ENCODE measurements around the gene ATAD3B.
A peak's percentile ranks its signal among the peaks of the same experiment; 100 is the strongest.
"Not testable (repeated sequence)": the region's sequence is repeated elsewhere in the genome, so short reads cannot be mapped to it uniquely, and the experiment has no call there.

ATAD3B gene

GRCh38 chr1:1433804-1434130 is 37.8 kb upstream of the ATAD3B start:
- no peak for DNase-seq

- no peak for DNase-seq
Measured at GRCh38 chr1:1434131-1434823, 37.3 kb upstream of the ATAD3B start.

GRCh38 chr1:1434824-1435105 is 36.8 kb upstream of the ATAD3B start:
- no peak for DNase-seq

- peak; percentile 61 for DNase-seq
Measured at GRCh38 chr1:1435106-1435903, 36.3 kb upstream of the ATAD3B start, which contains the start of gene VWA1. Gene VWA1, plus strand, starts transcription at chr1:1435690. Its CDS starts 59 bp downstream, at chr1:1435749.

GRCh38 chr1:1435911-1436629 is 35.5 kb upstream of the ATAD3B start:
- DNase-seq = no peak

GRCh38 chr1:1436630-1437032 is 34.9 kb upstream of the ATAD3B start:
- no peak for DNase-seq

- no peak for DNase-seq
Measured at GRCh38 chr1:1437033-1437903, 34.3 kb upstream of the ATAD3B start.

GRCh38 chr1:1437904-1438376 is 33.6 kb upstream of the ATAD3B start:
- no peak for DNase-seq

GRCh38 chr1:1438531-1439381 is 32.8 kb upstream of the ATAD3B start:
- no peak for DNase-seq

- no peak for DNase-seq
Measured at GRCh38 chr1:1439546-1440261, 31.9 kb upstream of the ATAD3B start.

- no peak for DNase-seq
Measured at GRCh38 chr1:1440262-1441001, 31.1 kb upstream of the ATAD3B start.

GRCh38 chr1:1441002-1441888 is 30.3 kb upstream of the ATAD3B start:
- peak; percentile 51 for DNase-seq

GRCh38 chr1:1442069-1442770 is 29.3 kb upstream of the ATAD3B start:
- DNase-seq = no peak

- DNase-seq = not testable (repeated sequence)
Measured at GRCh38 chr1:1446631-1447030, 24.9 kb upstream of the ATAD3B start.

GRCh38 chr1:1449099-1449739 is 22.3 kb upstream of the ATAD3B start, which contains the start of gene ATAD3C:
Gene ATAD3C, plus strand, starts transcription at chr1:1449689. Its CDS starts 995 bp downstream, at chr1:1450684.
- no peak for DNase-seq

GRCh38 chr1:1450616-1451015 is 20.9 kb upstream of the ATAD3B start:
- DNase-seq = not testable (repeated sequence)

GRCh38 chr1:1451696-1452364 is 19.7 kb upstream of the ATAD3B start:
- DNase-seq = no peak

All from CD4-positive, alpha-beta T cell treated with Interleukin-21 for 1 hour (primary cell).